ENCODE data around the gene FAM72C.
"Not testable (repeated sequence)": the region's sequence is repeated elsewhere in the genome, so short reads cannot be mapped to it uniquely, and the experiment has no call there.

DNA sequence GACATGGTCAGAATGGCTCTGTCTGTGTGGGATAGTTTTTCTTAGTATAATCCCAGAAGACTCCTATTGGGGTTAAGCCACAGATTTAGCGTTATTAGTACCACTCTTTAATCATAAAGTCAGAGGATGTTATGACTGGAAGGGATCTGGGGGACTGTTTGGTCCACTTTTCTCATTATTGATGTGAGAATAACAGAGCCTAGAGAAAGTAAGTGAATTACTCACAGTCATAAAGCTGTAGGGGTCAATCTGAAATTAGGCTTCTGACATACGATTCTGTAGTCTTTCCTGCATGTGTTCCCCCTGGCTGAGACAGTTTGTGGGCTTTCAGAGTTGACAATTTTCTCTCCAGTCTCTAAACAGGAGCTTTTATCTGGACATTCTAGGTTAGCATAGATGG, 47.3 kb upstream of the FAM72C start:
- TF ChIP-seq REST (IDR thresholded peaks at IDR 0.05; ENCODE audit: insufficient read depth in 1 of 2, low read depth in 2 of 2, low read length in 1 of 2); CTCF (IDR thresholded peaks at IDR 0.05); SIN3A (IDR thresholded peaks at IDR 0.05; ENCODE audit: borderline replicate concordance, insufficient read depth, low read depth, low read length); TCF7L2 (IDR thresholded peaks at IDR 0.05; ENCODE audit: low read depth, low read length); POLR2AphosphoS5 (IDR thresholded peaks at IDR 0.05; ENCODE audit: low read depth, low read length): not testable (repeated sequence)

Data from Panc1 (cell line).